ENCODE results near the gene TMEM192.

- TF ChIP-seq CTCF (IDR thresholded peaks at IDR 0.05; ENCODE audit: low read depth, low read length, poor library complexity, severe bottlenecking) (no peak), EZH2phosphoT487 (IDR thresholded peaks at IDR 0.05; ENCODE audit: borderline replicate concordance, low read length) (no peak)
Observed at GRCh38 chr4:165150545-165150944, 37.9 kb upstream of the TMEM192 start.
